ENCODE data around the gene TMEM200C.

DNA sequence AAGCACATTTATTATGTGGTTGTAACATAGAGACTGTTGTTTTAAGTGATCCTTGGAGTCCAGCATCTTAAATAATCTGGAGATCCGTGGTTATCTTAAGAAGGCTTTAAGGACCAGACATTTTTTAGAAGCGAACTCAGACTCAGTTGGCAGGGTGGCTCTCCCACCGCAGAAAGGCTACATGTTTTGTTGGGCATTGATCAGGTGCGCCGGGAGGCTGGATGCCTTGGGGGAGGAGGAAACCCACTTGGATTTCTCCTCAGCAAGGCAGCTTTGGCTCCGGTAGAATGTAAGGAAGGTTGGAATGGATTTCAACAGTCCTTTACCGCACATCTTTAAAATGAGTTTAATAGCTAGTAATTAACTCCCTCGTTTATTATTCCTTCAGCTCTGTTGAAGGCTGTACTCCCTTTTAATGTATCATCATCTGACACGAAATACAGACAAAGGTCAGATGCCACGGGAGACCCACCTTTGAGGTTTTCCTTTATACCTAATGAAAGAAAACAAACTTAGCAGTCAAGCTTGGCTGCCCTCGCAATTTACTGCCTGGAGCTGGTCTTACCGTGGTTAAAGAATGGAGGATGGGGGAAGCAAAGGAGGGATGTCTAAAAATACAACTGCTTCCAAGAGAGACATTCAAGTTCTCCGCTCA lies 1.2 kb downstream of the TMEM200C start:
- no peak for TF ChIP-seq SIN3A (IDR thresholded peaks at IDR 0.05; ENCODE audit: borderline replicate concordance, insufficient read depth, low read length)
- no peak for TF ChIP-seq TAF1 (IDR thresholded peaks at IDR 0.05; ENCODE audit: borderline replicate concordance, insufficient read depth, low read length)
- TF ChIP-seq, protein P1, sequence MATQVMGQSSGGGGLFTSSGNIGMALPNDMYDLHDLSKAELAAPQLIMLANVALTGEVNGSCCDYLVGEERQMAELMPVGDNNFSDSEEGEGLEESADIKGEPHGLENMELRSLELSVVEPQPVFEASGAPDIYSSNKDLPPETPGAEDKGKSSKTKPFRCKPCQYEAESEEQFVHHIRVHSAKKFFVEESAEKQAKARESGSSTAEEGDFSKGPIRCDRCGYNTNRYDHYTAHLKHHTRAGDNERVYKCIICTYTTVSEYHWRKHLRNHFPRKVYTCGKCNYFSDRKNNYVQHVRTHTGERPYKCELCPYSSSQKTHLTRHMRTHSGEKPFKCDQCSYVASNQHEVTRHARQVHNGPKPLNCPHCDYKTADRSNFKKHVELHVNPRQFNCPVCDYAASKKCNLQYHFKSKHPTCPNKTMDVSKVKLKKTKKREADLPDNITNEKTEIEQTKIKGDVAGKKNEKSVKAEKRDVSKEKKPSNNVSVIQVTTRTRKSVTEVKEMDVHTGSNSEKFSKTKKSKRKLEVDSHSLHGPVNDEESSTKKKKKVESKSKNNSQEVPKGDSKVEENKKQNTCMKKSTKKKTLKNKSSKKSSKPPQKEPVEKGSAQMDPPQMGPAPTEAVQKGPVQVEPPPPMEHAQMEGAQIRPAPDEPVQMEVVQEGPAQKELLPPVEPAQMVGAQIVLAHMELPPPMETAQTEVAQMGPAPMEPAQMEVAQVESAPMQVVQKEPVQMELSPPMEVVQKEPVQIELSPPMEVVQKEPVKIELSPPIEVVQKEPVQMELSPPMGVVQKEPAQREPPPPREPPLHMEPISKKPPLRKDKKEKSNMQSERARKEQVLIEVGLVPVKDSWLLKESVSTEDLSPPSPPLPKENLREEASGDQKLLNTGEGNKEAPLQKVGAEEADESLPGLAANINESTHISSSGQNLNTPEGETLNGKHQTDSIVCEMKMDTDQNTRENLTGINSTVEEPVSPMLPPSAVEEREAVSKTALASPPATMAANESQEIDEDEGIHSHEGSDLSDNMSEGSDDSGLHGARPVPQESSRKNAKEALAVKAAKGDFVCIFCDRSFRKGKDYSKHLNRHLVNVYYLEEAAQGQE (IDR thresholded peaks at IDR 0.05; ENCODE audit: insufficient read depth in 1 of 2, low read depth in 2 of 2, low read length in 2 of 2): no peak
- TF ChIP-seq POLR2AphosphoS5 (IDR thresholded peaks at IDR 0.05; ENCODE audit: low read depth, low read length): no peak

Measured in PFSK-1 (cell line).